Gastroesophageal sphincter (tissue), 3 donors: Measurements from ENCODE around the gene EMID1.

Experiments used
- CTCF ChIP-seq, 4 experiments: fragments of 200-600 bp in 2 of 4; fragments of 450-650 bp in 2 of 4; sonication (generic) in 1 of 4; IDR thresholded peaks; one replicate each; pipeline ENCODE4 v1.5.1; 2017 to 2019; ENCODE audit warnings: antibody characterized with exemption in 4 of 4, mild to moderate bottlenecking in 2 of 4, moderate library complexity in 2 of 4
- POLR2A ChIP-seq, 2 donors: fragments of 450-650 bp; IDR thresholded peaks; one replicate each; pipeline ENCODE4 v1.6.1; 2017; ENCODE audit warnings: antibody characterized with exemption in 2 of 2, mild to moderate bottlenecking in 2 of 2, moderate library complexity in 1 of 2
- POLR2AphosphoS5 ChIP-seq: sonication (generic); formaldehyde crosslinking; IDR thresholded peaks from one replicate; pipeline ENCODE4 v1.6.1; 2017; ENCODE audit warnings: antibody characterized with exemption

GRCh38 chr22:29194184-29194583 is 11.5 kb upstream of the EMID1 start:
- no peak for TF ChIP-seq CTCF (IDR thresholded peaks at IDR 0.05)
- no peak for TF ChIP-seq POLR2A (IDR thresholded peaks at IDR 0.05)
- TF ChIP-seq POLR2AphosphoS5 = no peak
